GM12891 (cell line): ENCODE measurements around the gene RNF217.

ENCODE experiments used
- POLR2A ChIP-seq: IDR thresholded peaks from 2 replicates; pipeline ENCODE4 v1.6.1; 2011; ENCODE audit warnings: low read depth, low read length, control low read depth
- POLR2AphosphoS5 ChIP-seq: IDR thresholded peaks from 2 replicates; pipeline ENCODE4 v1.6.1; 2011; ENCODE audit warnings: low read depth, low read length, control low read depth

DNA sequence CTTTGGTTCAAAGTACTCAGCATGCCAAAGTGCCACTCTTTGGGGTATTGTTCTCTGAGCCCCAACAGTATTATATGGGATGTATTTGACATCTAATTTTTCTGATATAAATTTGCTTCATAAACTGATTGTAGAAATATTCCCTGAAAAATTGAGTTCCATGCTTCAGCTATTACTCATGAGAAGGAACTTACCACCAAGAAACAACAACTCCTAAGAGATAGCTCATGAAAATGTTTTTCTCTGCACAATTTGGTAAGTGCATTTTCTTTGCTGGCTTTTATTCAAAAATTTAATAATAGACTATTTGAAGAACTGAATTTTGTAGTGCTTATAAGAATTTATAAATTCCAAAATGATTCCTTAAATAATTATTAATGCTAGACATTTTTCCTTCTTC lies 178.6 kb downstream of the RNF217 start:
- TF ChIP-seq POLR2A (no peak), POLR2AphosphoS5 (no peak)
